Tibial nerve (tissue), 4 donors: ENCODE results near the gene PKP4. TPM values are rescaled to one million over a fixed set of nuclear protein-coding genes. Genes with fewer than 3 reads are reported as not detected.
A peak's percentile ranks its signal among the peaks of the same experiment; 100 is the strongest.

ENCODE experiments used
- DNase-seq, 2 donors: peaks; one replicate each; pipeline ENCODE4 v3.0.0-alpha.2; 2019; ENCODE audit warnings: low spot score in 2 of 2
- H3K27ac ChIP-seq, 4 donors: fragments of 200-600 bp; sonication (generic) in 3 of 4; one replicate each; pipeline ENCODE4 v1.5.1; 2017 to 2019; ENCODE audit warnings: mild to moderate bottlenecking in 1 of 4
- H3K27me3 ChIP-seq, 2 donors: fragments of 200-600 bp; sonication (generic) in 1 of 2; one replicate each; pipeline versions ENCODE4 v1.5.1 to v1.6.0; 2017 to 2019
- H3K36me3 ChIP-seq, 3 donors: fragments of 200-600 bp; sonication (generic); one replicate each; pipeline ENCODE4 v1.5.1; 2018 to 2019
- H3K4me1 ChIP-seq, 4 donors: fragments of 200-600 bp; sonication (generic) in 3 of 4; one replicate each; pipeline ENCODE4 v1.5.1; 2017 to 2019
- H3K4me3 ChIP-seq, 4 donors: fragments of 200-600 bp; sonication (generic) in 3 of 4; one replicate each; pipeline ENCODE4 v1.5.1; 2017 to 2019; ENCODE audit warnings: mild to moderate bottlenecking in 1 of 4, moderate library complexity in 1 of 4
- H3K9me3 ChIP-seq, 4 donors: fragments of 200-600 bp; sonication (generic) in 3 of 4; one replicate each; pipeline ENCODE4 v1.5.1; 2017 to 2019
- EP300 ChIP-seq, 2 donors: sonication (generic); formaldehyde crosslinking; IDR thresholded peaks; one replicate each; pipeline ENCODE4 v1.6.1; 2017; ENCODE audit warnings: antibody characterized with exemption in 2 of 2, mild to moderate bottlenecking in 1 of 2
- POLR2A ChIP-seq, 2 donors: fragments of 450-650 bp; IDR thresholded peaks; one replicate each; pipeline ENCODE4 v1.6.1; 2017; ENCODE audit warnings: antibody characterized with exemption in 2 of 2, mild to moderate bottlenecking in 2 of 2, moderate library complexity in 2 of 2
- WGBS, 2 donors: methylation state at CpG; one replicate each; pipeline ENCODE4 v1.1.5; 2018; 5-methylcytosine and 5-hydroxymethylcytosine counted together
- total RNA-seq, 4 donors: library from RNA; depleted of rRNA; stranded (reverse); fragments of >200 nt; gene quantifications; one replicate each; pipeline ENCODE4 v1.1.0, GENCODE V29; 2016
- TF ChIP-seq, protein P1 (sequence below), 5 experiments: fragments of 200-600 bp in 3 of 5; fragments of 450-650 bp in 2 of 5; sonication (generic) in 3 of 5; IDR thresholded peaks; one replicate each; pipeline ENCODE4 v1.5.1; 2016 to 2019; ENCODE audit warnings: antibody characterized with exemption in 5 of 5, mild to moderate bottlenecking in 3 of 5, moderate library complexity in 2 of 5

The PKP4 gene
- total RNA-seq, 4 donors from 2014 or later: 57.8 to 100 (median 92.0) TPM

DNA sequence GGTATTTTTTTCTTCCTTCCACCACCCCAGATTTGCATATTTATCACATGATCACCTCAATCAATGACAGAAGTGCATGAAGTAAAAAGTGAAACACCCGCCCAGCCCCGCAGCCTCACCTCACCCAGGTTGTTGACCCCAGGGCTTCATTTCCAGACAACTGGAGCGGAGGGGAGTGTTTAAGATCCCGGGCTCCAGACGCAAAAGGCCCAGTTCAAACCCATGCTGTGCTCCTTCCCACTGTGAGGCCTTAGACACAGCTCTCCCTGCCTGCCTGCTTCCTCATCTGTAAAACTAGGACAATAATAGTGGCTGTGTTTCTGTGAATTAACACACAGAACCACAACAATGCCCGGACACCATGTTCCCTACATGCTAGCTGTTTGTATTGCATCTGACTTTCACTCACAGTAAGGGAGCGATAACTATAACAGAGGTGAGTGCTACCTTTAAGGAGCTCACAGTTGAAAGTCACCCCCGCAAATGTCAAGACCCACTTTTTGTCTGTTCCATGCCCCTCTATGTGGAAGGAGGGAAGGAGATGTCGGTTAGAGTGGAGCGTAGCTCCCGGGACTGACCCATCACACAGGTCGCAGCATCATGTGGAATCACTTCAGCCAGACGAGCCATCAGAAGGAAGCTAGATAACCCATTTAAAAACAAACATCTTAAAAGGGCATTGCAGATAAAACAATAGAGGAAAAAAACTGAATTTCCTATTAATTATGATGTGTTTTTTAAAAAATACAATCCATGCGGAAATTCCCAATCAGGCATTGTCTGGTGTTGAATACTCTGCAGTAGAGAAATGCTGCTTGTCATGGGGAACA, 260.8 kb downstream of the PKP4 start:
- Histone ChIP-seq H3K9me3 (peaks cover 0 to 12% (median 0%) of the 10 kb centered on the region in 4 donors), H3K27me3 (peaks cover 0 to 4% of the 10 kb centered on the region in 2 donors), H3K4me3 (no peak overlapping the region), H3K4me1 (peaks cover 0 to 24% (median 1%) of the 10 kb centered on the region in 4 donors), H3K27ac (peak overlapping the region in 2 of 4 donors; percentile 3 to 59), H3K36me3 (no peaks in the 10 kb centered on the region)
- no peak for TF ChIP-seq POLR2A (IDR thresholded peaks at IDR 0.05)
- no peak for DNase-seq
- 85% methylated on average over 14 of the region's 14 CpGs for WGBS, 2 donors

DNA sequence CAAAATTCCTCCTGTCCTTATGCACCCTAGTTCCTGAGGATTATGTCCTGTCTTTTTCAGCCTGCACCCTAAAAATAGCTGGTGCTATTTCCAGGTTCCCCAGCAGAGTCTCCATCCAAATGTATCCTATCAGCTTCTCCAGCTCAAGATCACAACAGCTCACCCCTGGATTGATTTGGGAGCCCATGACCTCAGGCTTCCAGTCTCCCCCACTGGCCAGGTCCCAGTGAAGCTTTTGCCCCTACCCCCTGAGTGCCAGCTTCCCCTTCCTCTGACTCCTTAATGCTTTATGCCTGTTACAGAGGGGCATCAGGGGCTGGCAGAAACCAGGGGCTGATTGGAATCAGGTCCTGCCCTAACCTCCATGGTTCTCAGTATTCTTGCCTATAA, 261.4 kb downstream of the PKP4 start:
- Histone ChIP-seq H3K4me1 (peaks cover 0 to 30% (median 4%) of the 10 kb centered on the region in 4 donors), H3K27ac (no peak overlapping the region), H3K27me3 (peaks cover 0 to 4% of the 10 kb centered on the region in 2 donors), H3K4me3 (no peak overlapping the region), H3K9me3 (peaks cover 0 to 6% (median 0%) of the 10 kb centered on the region in 4 donors), H3K36me3 (no peaks in the 10 kb centered on the region)
- no peak for DNase-seq
- no peak for TF ChIP-seq POLR2A (IDR thresholded peaks at IDR 0.05)
- TF ChIP-seq, protein P1, sequence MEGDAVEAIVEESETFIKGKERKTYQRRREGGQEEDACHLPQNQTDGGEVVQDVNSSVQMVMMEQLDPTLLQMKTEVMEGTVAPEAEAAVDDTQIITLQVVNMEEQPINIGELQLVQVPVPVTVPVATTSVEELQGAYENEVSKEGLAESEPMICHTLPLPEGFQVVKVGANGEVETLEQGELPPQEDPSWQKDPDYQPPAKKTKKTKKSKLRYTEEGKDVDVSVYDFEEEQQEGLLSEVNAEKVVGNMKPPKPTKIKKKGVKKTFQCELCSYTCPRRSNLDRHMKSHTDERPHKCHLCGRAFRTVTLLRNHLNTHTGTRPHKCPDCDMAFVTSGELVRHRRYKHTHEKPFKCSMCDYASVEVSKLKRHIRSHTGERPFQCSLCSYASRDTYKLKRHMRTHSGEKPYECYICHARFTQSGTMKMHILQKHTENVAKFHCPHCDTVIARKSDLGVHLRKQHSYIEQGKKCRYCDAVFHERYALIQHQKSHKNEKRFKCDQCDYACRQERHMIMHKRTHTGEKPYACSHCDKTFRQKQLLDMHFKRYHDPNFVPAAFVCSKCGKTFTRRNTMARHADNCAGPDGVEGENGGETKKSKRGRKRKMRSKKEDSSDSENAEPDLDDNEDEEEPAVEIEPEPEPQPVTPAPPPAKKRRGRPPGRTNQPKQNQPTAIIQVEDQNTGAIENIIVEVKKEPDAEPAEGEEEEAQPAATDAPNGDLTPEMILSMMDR (IDR thresholded peaks at IDR 0.05): no peak
- no peak for TF ChIP-seq EP300 (IDR thresholded peaks at IDR 0.05)

DNA sequence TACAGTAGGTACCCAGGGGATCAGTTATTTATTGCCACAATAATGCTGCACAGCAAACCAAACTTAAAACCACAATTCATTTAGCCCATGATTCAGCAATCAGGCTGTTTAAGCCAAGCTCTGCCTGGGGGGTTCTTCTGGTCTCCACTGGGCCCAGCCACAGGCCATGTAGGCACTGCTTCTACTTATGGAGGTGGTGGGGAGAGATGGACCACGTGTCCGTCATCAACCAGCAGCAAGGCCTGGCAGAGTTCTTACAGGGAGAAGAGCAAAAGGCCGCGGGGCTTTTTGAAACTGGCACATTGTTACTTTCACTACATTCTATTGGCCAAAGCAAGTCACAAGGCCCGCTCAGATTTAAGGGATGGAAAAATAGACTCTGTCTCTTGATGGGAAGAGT, 262.1 kb downstream of the PKP4 start:
- Histone ChIP-seq H3K9me3 (no peaks in the 10 kb centered on the region), H3K4me3 (no peak overlapping the region), H3K27ac (no peak overlapping the region), H3K36me3 (no peaks in the 10 kb centered on the region), H3K4me1 (peaks cover 0 to 36% (median 4%) of the 10 kb centered on the region in 4 donors), H3K27me3 (peaks cover 0 to 4% of the 10 kb centered on the region in 2 donors)
- 81 to 82% methylated on average over 5 of the region's 5 CpGs for WGBS, 2 donors
- TF ChIP-seq, protein P1 (IDR thresholded peaks at IDR 0.05): no peak
- TF ChIP-seq POLR2A (IDR thresholded peaks at IDR 0.05) (no peak), EP300 (IDR thresholded peaks at IDR 0.05) (no peak)
- no peak for DNase-seq

DNA sequence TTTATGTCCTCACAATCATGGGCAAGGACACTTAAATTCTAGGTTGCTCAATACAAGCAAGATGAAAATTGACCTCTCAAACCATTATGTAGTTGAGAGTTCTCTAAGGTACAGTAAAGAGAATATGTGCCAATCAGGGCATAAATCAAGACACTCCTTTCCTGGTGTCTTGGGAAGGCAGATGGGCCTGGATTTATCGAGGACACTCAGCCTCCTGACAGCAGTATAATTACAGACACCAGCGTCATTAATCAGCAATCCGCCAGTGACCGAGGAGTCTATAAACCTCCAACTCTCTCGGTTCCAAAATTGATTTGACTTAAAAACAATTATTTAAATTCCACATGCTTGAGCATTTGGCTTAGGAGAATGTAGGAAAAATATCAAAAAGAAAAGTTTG, 262.7 kb downstream of the PKP4 start:
- no peak for TF ChIP-seq EP300 (IDR thresholded peaks at IDR 0.05)
- TF ChIP-seq, protein P1 (IDR thresholded peaks at IDR 0.05): no peak
- no peak for TF ChIP-seq POLR2A (IDR thresholded peaks at IDR 0.05)
- Histone ChIP-seq H3K4me3 (no peak overlapping the region), H3K27me3 (peaks cover 0 to 4% of the 10 kb centered on the region in 2 donors), H3K36me3 (no peaks in the 10 kb centered on the region), H3K27ac (no peak overlapping the region), H3K9me3 (no peaks in the 10 kb centered on the region), H3K4me1 (peaks cover 0 to 42% (median 6%) of the 10 kb centered on the region in 4 donors)
- DNase-seq: no peak
- WGBS, 2 donors: 84 to 90% methylated on average over 5 of the region's 5 CpGs

DNA sequence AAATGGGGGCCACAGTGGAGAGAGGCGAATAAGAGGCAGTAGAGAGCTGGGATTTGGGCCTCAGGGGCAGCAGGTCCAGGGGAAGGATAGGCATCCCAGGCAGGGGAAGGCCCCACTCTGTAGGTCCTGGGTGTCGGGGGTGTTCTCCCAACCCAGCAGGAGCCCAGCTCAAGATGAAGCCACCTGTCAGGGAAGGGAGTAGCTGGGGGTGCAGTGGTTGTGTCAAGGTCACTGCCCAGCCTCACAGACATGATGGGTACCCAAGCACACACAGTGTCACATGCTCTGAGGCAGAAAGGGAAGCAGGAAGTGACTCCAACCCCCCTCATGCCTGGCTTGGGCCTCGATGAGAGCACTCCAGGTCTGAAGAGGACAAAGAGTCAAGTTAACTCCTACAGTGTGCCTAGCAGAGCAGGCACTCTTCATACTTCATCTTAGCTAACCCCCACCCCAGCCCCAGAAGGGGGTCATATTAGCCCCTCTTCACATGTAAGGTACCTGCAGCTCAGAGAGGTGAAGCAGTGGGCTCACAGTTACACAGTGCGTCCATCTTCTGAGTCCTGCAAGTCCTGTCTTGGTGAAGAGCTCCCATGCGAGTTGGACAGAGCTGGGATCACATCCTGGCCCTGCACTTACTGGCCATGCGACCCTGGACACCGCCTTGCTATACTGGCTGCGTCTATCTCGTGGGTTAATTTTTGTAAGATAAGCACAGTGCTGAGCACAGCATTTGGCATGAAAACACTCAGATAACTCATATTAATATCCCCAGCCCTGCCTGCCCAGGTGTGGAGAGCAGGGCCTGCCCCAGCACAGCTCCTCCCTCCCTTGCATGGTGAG, 265.7 kb downstream of the PKP4 start:
- TF ChIP-seq EP300 (IDR thresholded peaks at IDR 0.05): no peak
- TF ChIP-seq, protein P1 (IDR thresholded peaks at IDR 0.05): no peak
- no peak for TF ChIP-seq POLR2A (IDR thresholded peaks at IDR 0.05)
- H3K4me1 ChIP-seq: peaks cover 0 to 34% (median 10%) of the 10 kb centered on the region in 4 donors
- no peaks in the 10 kb centered on the region for H3K36me3 ChIP-seq
- H3K27ac ChIP-seq: no peak overlapping the region
- 77 to 79% methylated on average over 8 to 9 of the region's 9 CpGs for WGBS, 2 donors
- H3K27me3 ChIP-seq: peaks cover 0 to 16% of the 10 kb centered on the region in 2 donors
- H3K4me3 ChIP-seq: no peak overlapping the region
- H3K9me3 ChIP-seq: no peaks in the 10 kb centered on the region
- DNase-seq: no peak
